Activated CD4-positive, alpha-beta T cell treated with anti-CD3 and anti-CD28 coated beads, Interleukin-2, amount 50 U/mL, for 4 hours (primary cell): ENCODE results near the gene TRMT11.

Experiments
- DNase-seq, 2 experiments: peaks; one replicate each; pipeline ENCODE4 v3.0.0-alpha.2; 2020

The TRMT11 gene

DNA sequence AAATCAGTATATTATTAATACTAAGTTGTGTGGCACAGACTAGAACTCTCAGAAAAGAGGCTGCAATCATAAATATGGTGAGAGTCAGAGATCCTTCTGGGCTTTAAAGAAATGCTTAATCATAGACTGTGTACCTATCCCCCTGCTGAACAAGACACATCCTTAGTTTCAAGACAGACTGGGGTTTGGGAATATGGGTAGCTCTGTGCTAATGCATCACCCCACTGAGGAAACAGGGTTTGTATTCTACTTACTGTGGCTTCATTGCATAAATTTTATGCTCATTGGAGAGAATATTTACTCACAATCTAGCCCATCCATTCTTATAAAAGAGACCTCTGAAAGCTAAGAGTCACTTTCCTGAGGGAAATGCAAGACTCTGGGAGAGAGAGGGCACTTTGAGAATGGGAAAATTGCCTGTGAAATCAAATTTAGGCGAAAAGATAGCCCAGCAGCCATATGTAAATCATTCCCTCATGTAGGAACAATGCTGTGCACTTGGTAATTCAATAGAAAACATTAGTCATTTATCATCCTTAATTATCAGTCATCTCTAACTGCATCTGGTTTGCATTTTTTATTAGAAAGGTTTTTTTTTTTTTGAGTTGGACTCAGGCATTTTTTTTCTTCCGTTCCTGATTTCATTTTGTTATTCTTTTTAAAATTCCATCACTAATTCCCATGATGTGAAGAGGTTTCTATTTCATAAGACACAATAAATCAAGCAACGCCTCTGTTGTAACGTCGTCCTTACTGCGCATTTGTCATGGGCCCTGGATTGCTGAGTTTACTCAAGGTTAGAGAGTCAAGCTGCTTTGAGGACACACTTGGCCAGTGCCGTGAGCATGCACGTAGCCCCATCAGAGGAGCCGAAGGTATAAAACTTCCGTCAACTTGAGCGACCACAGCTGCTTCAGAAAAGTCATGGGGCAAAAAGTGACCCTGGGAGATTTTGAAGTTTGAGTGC lies 91.8 kb downstream of the TRMT11 start:
- no peak for DNase-seq

DNA sequence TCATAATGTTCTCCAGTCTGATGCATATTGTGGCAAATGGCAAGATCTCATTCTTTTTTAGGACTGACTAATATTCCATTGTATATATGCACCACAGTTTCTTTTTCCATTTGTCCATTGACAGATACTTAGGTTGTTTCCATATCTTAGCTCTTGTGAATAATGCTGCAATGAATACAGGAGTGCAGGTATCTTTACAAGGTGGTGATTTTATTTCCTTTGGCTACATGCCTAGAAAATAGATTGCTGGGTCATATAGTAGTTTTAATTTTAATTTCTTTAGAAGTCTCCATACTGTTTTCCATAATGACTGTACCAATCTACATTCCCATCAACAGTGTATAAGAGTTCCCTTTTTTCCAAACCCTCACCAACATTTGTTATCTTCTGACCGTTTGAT lies 97.5 kb downstream of the TRMT11 start:
- no peak for DNase-seq

DNA sequence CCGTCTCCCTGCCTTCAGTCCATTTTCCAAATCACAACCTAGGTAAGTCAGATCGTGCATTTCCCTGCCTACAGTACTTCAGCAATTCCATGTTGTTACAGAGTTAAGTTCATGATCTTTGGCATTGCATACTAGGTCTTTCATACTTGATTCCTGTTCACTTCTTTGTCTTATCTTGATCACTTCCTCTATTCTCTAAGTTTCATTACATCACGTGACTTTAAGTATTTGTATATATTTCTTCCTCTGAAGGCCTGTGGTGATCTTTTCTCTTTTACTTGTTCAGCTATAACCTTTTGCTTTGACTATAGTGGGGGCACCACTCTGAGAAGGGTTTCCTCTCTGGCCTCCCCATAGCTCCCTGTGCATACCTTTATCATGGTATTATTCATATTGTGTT lies 100.2 kb downstream of the TRMT11 start:
- DNase-seq: no peak
